Measurements from ENCODE around the gene ADAMTSL2. TPM values are rescaled to one million over a fixed set of nuclear protein-coding genes. Genes with fewer than 3 reads are reported as not detected.

Gene ADAMTSL2
- total RNA-seq, result 10 to 100 TPM; 13.9 to 16.7 TPM
- long read RNA-seq, full-length matches to known transcripts, result 1 of 23 reads
- long read RNA-seq, partial matches to known transcripts, result 19 of 23 reads
- long read RNA-seq, other reads (novel, unspliced or antisense), result 3 of 23 reads

GRCh38 chr9:133534346-133535291, at the start of gene ADAMTSL2:
Gene ADAMTSL2 (plus strand): TSS chr9:133534704. CDS start chr9:133536713, 2,009 bp downstream.
- ATAC-seq (peak; percentile 84 to 86), DNase-seq (peak; percentile 85)
- intact Hi-C loops (cut with DNase I), result loop anchor here (5.0 kb wide), 2 partner anchors 48 to 193 kb away; no protein-coding TSS in a partner anchor

GRCh38 chr9:133485531-133486260, 48.8 kb upstream of the ADAMTSL2 start:
- intact Hi-C loops (cut with DNase I), result loop anchor here (1.0 to 5.0 kb wide), 4 partner anchors 78 to 303 kb away; no protein-coding TSS in a partner anchor
- ATAC-seq, result peak in 1 of 2 donors; percentile 5
- peak; percentile 20 for DNase-seq

GRCh38 chr9:133487331-133487725, 47.2 kb upstream of the ADAMTSL2 start:
- intact Hi-C loops (cut with DNase I), result loop anchor here (2.0 to 5.0 kb wide), 3 partner anchors 80 to 305 kb away; no protein-coding TSS in a partner anchor
- no peak for ATAC-seq
- no peak for DNase-seq

GRCh38 chr9:133488686-133489252, 45.7 kb upstream of the ADAMTSL2 start:
- DNase-seq (no peak), ATAC-seq (no peak)
- intact Hi-C loops (cut with DNase I), result loop anchor here in 1 of 2 donors (5.0 kb wide), 2 partner anchors 81 to 306 kb away; no protein-coding TSS in a partner anchor

- no peak for DNase-seq
- intact Hi-C loops (cut with DNase I), result loop anchor here in 1 of 2 donors (5.0 kb wide), 2 partner anchors 82 to 307 kb away; no protein-coding TSS in a partner anchor
- no peak for ATAC-seq
These were observed 45.0 kb upstream of the ADAMTSL2 start for GRCh38 chr9:133489253-133490190.

GRCh38 chr9:133490201-133490681, 44.3 kb upstream of the ADAMTSL2 start:
- intact Hi-C loops (cut with DNase I), result no loop called here
- DNase-seq (peak; percentile 17), ATAC-seq (no peak)

- no peak for ATAC-seq
- peak; percentile 20 for DNase-seq
- intact Hi-C loops (cut with DNase I), result no loop called here
These were observed 43.4 kb upstream of the ADAMTSL2 start for GRCh38 chr9:133490865-133491655.

- ATAC-seq (no peak), DNase-seq (peak; percentile 18)
- intact Hi-C loops (cut with DNase I), result no loop called here
These were observed 42.9 kb upstream of the ADAMTSL2 start for GRCh38 chr9:133491656-133491925.

- intact Hi-C loops (cut with DNase I), result no loop called here
- ATAC-seq (peak; percentile 25 to 61), DNase-seq (peak; percentile 31)
These were observed 42.2 kb upstream of the ADAMTSL2 start for GRCh38 chr9:133492061-133493021.

GRCh38 chr9:133493428-133493827, 41.1 kb upstream of the ADAMTSL2 start:
- DNase-seq, result peak; percentile 21
- intact Hi-C loops (cut with DNase I), result no loop called here

GRCh38 chr9:133493845-133494540, 40.5 kb upstream of the ADAMTSL2 start:
- ATAC-seq, result no peak
- peak; percentile 18 for DNase-seq
- intact Hi-C loops (cut with DNase I), result no loop called here

More at GRCh38 chr9:133493428-133493827, 41.1 kb upstream of the ADAMTSL2 start:
- ATAC-seq, result no peak

GRCh38 chr9:133494636-133495326, 39.7 kb upstream of the ADAMTSL2 start:
- intact Hi-C loops (cut with DNase I), result no loop called here
- peak; percentile 24 for DNase-seq
- peak; percentile 35 to 37 for ATAC-seq

- intact Hi-C loops (cut with DNase I), result no loop called here
- peak; percentile 23 for DNase-seq
- no peak for ATAC-seq
These were observed 38.9 kb upstream of the ADAMTSL2 start for GRCh38 chr9:133495327-133496293.

Measured in left cardiac atrium (tissue), 4 donors.